IPS DF 4.7 (cell line): ENCODE measurements around the gene ZBTB32.
"Not testable (repeated sequence)": the region's sequence is repeated elsewhere in the genome, so short reads cannot be mapped to it uniquely, and the experiment has no call there.

Experiments
- DNase-seq: peaks from one replicate; pipeline ENCODE4 v3.0.0-alpha.2; 2013; ENCODE audit warnings: low spot score; ENCODE audit errors: extremely low read depth

Gene ZBTB32

DNA sequence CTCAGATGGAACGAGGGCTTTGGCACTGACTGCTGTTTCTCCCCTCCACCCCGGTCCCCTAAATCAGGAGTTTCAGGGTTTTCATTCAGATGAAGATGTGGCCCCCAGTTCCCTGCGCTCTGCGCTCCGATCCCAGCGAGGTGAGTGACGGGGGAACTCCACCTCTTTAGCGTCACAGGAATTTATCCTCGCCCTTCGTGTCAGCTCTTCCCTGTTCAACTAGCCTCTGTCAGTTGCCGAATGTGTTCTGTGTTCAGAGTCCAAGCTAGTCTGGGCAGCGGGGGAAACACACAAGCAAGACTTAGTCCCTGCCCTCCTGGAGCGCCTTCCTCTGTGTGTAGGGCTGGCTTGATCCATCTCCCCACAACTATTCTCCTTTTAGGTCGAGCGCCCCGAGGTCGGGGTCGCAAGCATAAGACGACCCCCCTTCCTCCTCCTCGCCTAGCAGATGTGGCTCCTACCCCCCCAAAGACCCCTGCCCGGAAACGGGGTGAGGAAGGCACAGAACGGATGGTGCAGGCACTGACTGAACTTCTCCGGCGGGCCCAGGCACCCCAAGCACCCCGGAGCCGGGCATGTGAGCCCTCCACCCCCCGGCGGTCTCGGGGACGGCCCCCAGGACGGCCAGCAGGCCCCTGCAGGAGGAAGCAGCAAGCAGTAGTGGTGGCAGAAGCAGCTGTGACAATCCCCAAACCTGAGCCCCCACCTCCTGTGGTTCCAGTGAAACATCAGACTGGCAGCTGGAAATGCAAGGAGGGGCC, 15.2 kb downstream of the ZBTB32 start:
- DNase-seq: no peak

DNA sequence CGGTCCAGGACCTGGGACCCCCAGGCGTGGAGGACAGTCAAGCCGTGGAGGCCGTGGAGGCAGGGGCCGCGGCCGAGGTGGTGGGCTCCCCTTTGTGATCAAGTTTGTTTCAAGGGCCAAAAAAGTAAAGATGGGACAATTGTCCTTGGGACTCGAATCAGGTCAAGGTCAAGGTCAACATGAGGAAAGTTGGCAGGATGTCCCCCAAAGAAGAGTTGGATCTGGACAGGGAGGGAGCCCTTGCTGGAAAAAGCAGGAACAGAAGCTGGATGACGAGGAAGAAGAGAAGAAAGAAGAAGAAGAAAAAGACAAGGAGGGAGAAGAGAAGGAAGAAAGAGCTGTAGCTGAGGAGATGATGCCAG, 15.8 kb downstream of the ZBTB32 start:
- no peak for DNase-seq

DNA sequence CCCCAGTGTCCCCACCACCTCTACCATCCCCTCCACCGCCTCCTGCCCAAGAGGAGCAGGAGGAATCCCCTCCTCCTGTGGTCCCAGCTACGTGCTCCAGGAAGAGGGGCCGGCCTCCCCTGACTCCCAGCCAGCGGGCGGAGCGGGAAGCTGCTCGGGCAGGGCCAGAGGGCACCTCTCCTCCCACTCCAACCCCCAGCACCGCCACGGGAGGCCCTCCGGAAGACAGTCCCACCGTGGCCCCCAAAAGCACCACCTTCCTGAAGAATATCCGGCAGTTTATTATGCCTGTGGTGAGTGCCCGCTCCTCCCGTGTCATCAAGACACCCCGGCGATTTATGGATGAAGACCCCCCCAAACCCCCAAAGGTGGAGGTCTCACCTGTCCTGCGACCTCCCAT, 16.3 kb downstream of the ZBTB32 start:
- no peak for DNase-seq

DNA sequence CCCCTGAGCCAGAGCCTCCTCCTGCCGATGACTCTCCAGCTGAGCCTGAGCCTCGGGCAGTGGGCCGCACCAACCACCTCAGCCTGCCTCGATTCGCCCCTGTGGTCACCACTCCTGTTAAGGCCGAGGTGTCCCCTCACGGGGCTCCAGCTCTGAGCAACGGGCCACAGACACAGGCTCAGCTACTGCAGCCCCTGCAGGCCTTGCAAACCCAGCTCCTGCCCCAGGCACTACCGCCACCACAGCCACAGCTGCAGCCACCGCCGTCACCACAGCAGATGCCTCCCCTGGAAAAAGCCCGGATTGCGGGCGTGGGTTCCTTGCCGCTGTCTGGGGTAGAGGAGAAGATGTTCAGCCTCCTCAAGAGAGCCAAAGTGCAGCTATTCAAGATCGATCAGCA, 17.0 kb downstream of the ZBTB32 start:
- no peak for DNase-seq

DNA sequence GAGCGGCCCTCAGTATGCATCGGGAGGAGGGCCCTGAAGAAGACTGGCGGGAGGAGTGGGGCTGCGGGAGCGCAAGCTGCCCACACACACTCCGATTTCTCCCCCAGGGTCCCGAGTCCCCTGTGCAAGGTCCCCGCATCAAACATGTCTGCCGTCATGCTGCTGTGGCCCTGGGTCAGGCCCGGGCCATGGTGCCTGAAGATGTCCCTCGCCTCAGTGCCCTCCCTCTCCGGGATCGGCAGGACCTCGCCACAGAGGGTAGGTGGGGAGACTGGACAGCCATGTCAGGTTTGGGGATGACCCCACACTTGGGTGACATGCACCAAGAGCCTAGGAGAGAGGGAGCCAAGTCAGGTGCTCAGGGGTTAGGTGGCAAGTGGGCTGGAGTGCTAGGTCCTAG, 18.1 kb downstream of the ZBTB32 start:
- no peak for DNase-seq

DNA sequence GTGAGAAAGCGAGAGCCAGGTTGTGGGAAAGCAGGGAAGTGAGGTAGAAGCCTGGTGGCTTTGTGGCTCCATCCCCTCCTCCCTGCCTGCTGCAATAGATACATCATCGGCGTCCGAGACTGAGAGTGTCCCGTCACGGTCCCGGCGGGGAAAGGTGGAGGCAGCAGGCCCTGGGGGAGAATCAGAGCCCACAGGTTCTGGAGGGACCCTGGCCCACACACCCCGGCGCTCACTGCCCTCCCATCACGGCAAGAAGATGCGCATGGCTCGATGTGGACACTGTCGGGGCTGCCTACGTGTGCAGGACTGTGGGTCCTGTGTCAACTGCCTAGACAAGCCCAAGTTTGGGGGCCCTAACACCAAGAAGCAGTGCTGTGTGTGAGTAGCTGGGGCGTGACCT, 18.5 kb downstream of the ZBTB32 start:
- DNase-seq: no peak

DNA sequence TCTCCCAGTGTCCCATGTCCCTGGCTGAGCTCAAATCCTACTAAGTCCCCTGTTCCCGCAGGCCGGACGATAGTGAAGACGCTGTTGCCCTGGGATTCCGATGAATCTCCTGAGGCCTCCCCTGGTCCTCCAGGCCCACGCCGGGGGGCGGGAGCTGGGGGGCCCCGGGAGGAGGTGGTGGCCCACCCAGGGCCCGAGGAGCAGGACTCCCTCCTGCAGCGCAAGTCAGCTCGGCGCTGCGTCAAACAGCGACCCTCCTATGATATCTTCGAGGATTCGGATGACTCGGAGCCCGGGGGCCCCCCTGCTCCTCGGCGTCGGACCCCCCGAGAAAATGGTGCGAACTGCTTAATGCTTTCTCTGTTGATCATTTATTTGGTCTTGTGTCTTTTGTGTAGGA, 19.3 kb downstream of the ZBTB32 start:
- no peak for DNase-seq

DNA sequence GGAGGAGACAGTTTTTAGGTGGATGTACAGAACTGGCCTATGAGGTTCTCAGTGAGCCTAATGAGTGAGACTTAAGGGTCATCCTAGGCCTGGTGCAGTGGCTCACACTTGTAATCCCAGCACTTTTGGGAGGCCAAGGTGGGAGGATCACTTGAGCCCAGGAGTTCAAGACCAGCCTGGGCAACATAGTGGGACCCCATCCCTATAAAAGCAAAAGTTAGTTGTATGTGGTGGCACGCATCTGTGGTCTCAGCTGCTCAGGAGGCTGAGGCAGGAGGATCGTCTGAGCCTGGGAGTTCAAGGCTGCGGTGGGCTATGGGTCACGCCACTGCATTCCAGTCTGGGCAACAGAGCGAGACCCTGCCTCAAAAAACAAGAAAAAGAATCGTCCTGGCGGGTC, 19.8 kb downstream of the ZBTB32 start:
- not testable (repeated sequence) for DNase-seq

DNA sequence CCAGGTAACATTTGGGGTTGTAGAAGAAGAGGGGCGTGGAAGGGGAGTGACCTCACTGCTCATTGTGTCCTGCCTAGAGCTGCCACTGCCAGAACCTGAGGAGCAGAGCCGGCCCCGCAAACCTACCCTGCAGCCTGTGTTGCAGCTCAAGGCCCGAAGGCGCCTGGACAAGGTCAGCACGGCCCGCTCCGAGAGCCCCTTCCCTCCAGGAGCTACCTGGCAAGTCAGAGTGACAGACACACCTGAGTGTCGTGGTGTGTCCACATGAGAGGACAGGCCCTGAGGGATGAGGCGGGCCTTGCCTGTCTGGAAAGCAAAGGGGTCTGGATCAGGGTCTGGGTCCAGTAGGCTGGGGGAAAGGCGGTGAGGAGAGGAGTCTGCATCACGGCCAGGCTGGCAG, 20.2 kb downstream of the ZBTB32 start:
- no peak for DNase-seq

DNA sequence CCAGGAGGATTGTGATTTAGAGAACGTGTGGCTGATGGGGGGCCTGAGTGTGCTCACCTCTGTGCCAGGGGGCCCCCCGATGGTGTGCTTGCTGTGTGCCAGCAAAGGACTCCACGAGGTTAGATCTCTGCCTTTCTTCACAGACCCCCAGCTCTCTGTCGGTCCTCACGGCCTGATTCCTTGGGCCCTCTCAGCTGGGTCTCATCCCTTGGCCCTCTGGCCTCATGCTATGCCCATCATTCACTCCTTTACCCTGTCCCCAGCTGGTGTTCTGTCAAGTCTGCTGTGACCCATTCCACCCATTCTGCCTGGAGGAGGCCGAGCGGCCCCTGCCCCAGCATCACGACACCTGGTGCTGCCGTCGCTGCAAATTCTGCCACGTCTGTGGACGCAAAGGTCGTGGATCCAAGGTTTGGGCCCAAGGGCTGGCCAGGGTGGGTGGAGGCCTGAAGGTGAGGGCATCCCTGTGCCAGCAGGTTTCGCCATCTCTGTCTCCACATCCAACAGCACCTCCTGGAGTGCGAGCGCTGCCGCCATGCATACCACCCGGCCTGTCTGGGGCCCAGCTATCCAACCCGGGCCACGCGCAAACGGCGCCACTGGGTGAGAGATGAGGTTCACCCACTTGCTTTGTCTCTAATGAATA, 21.0 kb downstream of the ZBTB32 start:
- DNase-seq: no peak

DNA sequence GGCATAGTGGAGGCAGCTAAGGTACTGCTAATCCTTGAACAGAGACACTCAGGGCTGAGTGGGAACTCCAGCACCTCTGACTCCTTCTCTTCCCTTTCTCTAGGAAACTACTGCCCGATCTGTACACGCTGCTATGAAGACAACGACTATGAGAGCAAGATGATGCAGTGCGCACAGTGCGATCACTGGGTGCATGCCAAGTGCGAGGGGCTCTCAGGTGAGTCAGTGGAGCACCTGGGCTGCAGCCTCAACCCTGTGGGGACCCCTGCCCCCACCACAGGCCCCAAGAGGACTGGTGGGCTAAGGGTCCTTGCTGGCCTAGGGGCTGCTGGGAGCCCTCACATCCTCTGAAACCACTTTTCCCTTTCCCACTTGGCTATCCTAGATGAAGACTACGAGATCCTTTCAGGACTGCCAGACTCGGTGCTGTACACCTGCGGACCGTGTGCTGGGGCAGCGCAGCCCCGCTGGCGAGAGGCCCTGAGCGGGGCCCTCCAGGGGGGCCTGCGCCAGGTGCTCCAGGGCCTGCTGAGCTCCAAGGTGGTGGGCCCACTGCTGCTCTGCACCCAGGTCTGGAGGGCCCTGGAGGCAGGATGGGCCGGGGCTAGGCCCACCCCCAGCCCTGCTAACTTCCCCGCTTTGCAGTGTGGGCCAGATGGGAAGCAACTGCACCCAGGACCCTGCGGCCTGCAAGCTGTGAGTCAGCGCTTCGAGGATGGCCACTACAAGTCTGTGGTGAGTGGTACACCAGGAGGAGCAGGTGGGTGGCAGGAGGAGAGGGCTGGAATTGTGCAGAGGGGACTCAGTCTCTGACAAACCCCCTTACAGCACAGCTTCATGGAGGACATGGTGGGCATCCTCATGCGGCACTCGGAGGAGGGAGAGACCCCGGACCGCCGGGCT, 22.9 kb downstream of the ZBTB32 start:
- no peak for DNase-seq

DNA sequence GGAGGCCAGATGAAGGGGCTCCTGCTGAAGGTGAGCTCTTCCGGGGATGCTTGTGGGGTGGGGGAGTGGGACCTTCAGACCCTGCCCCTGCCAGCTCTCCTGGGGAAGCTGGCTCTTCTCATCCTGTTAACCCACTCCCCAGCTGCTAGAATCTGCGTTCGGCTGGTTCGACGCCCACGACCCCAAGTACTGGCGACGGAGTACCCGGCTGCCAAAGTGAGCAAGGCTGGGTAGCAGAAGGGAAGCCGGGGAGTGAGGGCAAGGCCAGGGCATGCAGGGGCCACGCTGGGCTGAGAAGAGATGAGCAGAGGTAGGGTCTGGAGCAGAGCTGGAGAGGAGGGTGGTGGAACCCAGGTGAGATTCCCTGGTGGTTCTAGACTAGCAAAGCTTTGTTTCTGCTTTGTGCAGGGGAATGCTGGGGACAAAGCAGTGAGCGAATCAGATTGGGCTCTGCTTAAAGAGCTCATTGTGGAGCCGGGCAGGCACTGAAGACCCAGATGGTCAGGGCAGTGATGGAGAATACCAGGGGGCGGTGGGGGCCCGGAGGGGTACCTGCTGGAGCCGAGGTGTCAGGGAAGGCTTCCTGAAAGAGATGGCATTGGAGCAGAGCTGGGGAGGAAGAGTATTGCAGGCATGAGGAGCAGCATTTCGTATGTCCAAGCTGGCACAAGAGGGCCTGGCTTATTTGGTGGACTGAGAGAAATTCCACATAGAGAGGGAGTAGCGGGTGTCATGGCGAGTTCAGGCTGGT, 23.8 kb downstream of the ZBTB32 start:
- no peak for DNase-seq

DNA sequence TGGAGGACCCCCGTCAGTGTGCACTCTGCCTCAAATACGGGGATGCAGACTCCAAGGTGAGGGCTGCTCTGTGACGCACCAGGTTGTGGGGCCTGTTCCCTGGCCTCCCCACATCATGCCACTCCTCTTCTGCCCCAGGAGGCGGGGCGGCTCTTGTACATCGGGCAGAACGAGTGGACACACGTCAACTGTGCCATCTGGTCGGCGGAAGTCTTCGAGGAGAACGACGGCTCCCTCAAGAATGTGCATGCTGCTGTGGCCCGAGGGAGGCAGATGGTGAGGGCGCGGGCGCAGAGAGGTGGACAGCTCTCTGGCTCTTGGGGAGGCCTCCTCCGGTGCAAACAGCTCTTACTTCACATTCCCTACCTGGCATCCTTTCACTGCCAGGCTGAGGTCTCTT, 24.7 kb downstream of the ZBTB32 start:
- no peak for DNase-seq

DNA sequence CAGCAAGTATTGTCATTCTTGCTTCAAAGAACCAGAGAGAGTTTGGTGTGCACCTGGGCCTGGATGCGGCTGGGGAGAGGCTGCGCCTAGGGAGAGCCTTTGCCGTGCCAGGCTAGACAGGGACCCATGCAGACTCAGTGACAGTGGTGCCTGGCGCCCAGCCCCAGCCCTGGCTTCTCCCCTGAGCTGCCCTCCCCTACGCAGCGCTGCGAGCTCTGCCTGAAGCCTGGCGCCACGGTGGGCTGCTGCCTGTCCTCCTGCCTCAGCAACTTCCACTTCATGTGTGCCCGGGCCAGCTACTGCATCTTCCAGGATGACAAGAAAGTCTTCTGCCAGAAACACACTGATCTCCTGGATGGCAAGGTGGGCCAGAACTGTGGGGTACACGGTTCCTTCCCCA, 25.4 kb downstream of the ZBTB32 start:
- no peak for DNase-seq

DNA sequence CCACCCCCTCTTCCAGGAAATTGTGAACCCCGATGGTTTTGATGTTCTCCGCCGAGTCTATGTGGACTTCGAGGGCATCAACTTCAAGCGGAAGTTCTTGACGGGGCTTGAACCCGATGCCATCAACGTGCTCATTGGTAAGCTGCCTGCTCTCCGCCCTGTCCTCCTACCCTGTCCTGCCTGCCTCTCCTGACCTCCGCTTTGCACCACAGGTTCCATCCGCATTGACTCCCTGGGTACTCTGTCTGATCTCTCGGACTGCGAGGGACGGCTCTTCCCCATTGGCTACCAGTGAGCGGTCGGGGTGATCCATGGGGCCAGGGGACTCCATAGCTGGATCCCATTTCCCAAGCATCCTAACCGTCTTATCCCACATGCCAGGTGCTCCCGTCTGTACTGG, 26.0 kb downstream of the ZBTB32 start:
- no peak for DNase-seq

DNA sequence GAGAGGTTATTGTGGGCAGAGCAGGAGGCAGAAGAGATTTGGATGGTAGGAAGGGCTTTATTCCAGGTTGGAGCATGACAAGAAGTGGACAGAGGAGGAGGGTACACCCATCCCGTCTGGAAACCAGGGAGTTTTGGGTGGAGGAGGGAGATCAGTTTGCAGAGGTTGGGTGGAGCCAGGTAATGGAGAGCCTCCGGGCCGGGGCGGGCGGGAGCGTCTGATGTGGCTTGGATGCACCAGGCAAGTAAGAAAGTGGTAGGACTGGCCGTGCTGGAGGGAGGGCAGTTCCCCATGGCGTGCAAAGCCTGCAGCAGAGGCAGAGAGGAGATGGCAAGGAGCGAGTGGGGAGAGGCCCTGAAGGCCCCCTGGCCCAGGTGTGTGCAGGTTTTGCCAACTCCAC, 27.0 kb downstream of the ZBTB32 start:
- no peak for DNase-seq

DNA sequence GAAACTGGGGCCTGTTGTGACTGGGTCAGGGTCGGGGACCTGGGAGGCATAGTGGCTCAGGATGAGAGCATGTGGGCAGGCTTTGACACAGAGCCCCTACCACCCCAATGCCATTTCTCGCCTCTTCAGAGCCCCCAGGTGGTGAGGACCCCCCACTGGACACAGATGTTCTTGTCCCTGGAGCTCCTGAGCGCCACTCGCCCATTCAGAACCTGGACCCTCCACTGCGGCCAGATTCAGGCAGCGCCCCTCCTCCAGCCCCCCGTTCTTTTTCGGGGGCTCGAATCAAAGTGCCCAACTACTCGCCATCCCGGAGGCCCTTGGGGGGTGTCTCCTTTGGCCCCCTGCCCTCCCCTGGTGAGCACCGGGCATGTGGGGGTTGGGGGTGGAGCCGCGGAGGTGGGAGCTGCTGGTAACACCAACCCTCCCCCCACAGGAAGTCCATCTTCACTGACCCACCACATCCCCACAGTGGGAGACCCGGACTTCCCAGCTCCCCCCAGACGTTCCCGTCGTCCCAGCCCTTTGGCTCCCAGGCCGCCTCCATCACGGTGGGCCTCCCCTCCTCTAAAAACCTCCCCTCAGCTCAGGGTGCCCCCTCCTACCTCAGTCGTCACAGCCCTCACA, 27.5 kb downstream of the ZBTB32 start:
- DNase-seq: no peak

DNA sequence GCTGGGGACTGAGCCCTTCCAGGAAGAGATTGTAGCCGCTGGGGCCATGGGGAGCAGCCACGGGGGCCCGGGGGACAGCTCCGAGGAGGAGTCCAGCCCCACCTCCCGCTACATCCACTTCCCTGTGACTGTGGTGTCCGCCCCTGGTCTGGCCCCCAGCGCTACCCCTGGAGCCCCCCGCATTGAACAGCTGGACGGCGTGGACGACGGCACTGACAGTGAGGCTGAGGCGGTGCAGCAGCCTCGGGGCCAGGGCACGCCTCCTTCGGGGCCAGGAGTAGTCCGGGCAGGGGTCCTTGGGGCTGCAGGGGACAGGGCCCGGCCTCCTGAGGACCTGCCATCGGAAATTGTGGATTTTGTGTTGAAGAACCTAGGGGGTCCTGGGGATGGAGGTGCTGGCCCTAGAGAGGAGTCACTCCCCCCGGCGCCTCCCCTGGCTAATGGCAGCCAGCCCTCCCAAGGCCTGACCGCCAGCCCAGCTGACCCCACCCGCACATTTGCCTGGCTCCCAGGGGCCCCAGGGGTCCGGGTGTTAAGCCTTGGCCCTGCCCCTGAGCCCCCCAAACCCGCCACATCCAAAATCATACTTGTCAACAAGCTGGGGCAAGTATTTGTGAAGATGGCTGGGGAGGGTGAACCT, 28.3 kb downstream of the ZBTB32 start:
- DNase-seq: no peak

DNA sequence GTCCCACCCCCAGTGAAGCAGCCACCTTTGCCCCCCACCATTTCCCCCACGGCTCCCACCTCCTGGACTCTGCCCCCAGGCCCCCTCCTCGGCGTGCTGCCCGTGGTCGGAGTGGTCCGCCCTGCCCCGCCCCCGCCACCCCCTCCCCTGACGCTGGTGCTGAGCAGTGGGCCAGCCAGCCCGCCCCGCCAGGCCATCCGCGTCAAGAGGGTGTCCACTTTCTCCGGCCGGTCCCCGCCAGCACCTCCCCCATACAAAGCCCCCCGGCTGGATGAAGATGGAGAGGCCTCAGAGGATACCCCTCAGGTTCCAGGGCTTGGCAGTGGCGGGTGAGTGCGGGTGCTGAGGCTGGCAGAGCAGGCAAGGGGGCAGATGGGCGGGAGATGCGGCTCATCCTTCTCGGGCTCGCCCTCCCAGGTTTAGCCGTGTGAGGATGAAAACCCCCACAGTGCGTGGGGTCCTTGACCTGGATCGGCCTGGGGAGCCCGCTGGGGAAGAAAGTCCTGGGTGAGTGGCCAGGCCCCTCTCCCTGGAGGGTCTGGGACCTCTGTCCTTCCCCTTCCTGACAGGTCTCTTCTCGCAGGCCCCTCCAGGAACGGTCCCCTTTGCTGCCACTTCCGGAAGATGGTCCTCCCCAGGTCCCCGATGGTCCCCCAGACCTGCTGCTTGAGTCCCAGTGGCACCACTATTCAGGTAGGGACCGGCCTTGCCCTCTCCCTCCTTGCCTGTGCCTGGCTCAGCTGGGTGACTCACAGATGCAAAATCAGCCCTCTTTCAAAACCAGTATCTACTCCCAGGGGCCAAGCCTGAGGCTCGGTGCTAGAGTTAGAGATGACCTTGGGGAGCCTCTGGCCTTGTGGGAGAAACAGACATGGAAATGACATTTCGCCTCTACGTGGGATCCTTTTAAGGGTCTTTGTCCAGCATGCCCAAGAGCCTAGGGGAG, 29.1 kb downstream of the ZBTB32 start:
- DNase-seq: no peak

DNA sequence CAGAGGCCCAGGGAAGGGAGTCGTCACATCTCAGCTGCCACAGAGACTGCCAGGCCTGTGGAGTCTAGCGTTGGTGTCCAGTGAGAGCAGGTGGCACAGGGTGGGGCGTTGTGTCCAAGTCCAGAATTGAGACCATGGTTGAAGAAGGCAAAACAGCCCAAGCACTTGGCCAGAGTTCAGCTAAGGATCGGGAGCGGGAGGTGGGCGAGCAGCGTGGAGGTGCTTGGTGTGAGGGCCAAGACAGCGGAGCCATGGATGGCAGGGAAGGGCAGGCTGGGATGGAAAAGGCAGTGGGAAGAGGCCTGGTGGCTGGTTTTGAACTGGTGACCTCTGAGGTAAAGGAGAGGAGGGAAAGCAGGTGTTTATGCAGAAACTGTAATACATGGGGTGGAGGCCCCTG, 29.9 kb downstream of the ZBTB32 start:
- DNase-seq: no peak
